WTC11 (cell line): ENCODE data around the gene HSP90AB1.

Source experiments
- JUN ChIP-seq: sonication (generic); formaldehyde crosslinking; IDR thresholded peaks from 2 replicates; pipeline ENCODE4 v1.8.0; 2023; ENCODE audit warnings: mild to moderate bottlenecking, missing genetic modification reagents
- SP1 ChIP-seq: sonication (generic); formaldehyde crosslinking; conservative IDR thresholded peaks from 2 replicates; pipeline ENCODE4 v1.8.1; 2022; ENCODE audit warnings: missing genetic modification reagents
- ZNF263 ChIP-seq: sonication (generic); formaldehyde crosslinking; IDR thresholded peaks from 2 replicates; pipeline ENCODE4 v1.8.1; 2022; ENCODE audit warnings: low read depth, mild to moderate bottlenecking, moderate library complexity, missing genetic modification reagents
- TF ChIP-seq, protein P1 (sequence below): fragments of 200-600 bp; IDR thresholded peaks from 2 replicates; pipeline ENCODE4 v1.8.0; 2022; ENCODE audit warnings: antibody characterized with exemption
- TF ChIP-seq, protein P2 (sequence below): sonication (generic); formaldehyde crosslinking; IDR thresholded peaks from 2 replicates; pipeline ENCODE4 v1.8.1; 2022; ENCODE audit warnings: mild to moderate bottlenecking, moderate library complexity, missing genetic modification reagents
- TF ChIP-seq, protein P3 (sequence below): sonication (generic); formaldehyde crosslinking; IDR thresholded peaks from 2 replicates; pipeline ENCODE4 v1.8.1; 2023; ENCODE audit warnings: mild to moderate bottlenecking, missing genetic modification reagents, moderate library complexity

DNA sequence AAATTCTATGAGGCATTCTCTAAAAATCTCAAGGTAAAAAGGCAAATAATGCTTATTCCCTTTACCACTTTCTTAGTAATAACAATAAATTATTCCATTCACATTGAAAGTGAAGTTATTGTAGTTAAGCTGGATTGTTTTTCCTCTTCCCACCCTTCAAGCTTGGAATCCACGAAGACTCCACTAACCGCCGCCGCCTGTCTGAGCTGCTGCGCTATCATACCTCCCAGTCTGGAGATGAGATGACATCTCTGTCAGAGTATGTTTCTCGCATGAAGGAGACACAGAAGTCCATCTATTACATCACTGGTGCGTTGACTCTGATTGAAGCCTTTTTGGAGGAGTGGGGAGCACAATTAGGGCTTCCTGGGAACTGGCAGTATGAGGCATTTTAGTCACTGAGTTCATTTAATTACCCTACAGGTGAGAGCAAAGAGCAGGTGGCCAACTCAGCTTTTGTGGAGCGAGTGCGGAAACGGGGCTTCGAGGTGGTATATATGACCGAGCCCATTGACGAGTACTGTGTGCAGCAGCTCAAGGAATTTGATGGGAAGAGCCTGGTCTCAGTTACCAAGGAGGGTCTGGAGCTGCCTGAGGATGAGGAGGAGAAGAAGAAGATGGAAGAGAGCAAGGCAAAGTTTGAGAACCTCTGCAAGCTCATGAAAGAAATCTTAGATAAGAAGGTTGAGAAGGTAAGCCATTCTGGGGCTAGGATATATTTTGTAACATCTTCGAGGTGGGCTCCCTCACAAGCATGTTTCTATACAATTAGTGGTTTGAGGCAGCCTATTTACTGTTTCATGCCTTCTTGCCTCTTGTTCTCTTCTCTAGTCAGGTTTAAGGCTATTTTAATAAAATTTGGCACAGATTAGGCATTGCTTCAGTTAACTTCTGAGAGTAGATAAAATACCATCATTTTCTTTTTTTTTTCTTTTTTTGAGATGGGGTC lies 4.9 kb downstream of the HSP90AB1 start:
- TF ChIP-seq, protein P1, sequence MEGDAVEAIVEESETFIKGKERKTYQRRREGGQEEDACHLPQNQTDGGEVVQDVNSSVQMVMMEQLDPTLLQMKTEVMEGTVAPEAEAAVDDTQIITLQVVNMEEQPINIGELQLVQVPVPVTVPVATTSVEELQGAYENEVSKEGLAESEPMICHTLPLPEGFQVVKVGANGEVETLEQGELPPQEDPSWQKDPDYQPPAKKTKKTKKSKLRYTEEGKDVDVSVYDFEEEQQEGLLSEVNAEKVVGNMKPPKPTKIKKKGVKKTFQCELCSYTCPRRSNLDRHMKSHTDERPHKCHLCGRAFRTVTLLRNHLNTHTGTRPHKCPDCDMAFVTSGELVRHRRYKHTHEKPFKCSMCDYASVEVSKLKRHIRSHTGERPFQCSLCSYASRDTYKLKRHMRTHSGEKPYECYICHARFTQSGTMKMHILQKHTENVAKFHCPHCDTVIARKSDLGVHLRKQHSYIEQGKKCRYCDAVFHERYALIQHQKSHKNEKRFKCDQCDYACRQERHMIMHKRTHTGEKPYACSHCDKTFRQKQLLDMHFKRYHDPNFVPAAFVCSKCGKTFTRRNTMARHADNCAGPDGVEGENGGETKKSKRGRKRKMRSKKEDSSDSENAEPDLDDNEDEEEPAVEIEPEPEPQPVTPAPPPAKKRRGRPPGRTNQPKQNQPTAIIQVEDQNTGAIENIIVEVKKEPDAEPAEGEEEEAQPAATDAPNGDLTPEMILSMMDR: no peak
- TF ChIP-seq, protein P2, sequence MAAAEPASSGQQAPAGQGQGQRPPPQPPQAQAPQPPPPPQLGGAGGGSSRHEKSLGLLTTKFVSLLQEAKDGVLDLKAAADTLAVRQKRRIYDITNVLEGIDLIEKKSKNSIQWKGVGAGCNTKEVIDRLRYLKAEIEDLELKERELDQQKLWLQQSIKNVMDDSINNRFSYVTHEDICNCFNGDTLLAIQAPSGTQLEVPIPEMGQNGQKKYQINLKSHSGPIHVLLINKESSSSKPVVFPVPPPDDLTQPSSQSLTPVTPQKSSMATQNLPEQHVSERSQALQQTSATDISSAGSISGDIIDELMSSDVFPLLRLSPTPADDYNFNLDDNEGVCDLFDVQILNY: no peak
- TF ChIP-seq, protein P3, sequence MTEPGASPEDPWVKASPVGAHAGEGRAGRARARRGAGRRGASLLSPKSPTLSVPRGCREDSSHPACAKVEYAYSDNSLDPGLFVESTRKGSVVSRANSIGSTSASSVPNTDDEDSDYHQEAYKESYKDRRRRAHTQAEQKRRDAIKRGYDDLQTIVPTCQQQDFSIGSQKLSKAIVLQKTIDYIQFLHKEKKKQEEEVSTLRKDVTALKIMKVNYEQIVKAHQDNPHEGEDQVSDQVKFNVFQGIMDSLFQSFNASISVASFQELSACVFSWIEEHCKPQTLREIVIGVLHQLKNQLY (CRISPR knock-in tag): no peak
- TF ChIP-seq JUN (CRISPR knock-in tag) (no peak), SP1 (CRISPR knock-in tag) (no peak), ZNF263 (CRISPR knock-in tag) (no peak)
